ES-I3 (cell line): Measurements from ENCODE around the gene SNX32.
A peak's percentile ranks its signal among the peaks of the same experiment; 100 is the strongest.

Source experiments
- H3K36me3 ChIP-seq: 2 replicates; pipeline ENCODE4 v1.6.1; 2013; ENCODE audit warnings: mild to moderate bottlenecking, low read length, control low read depth, moderate library complexity; ENCODE audit not compliant: insufficient read depth
- H3K4me1 ChIP-seq: 2 replicates; pipeline ENCODE4 v1.6.1; 2013; ENCODE audit warnings: mild to moderate bottlenecking, control low read depth, low read length; ENCODE audit not compliant: insufficient read depth
- H3K9ac ChIP-seq: 2 replicates; pipeline ENCODE4 v1.6.1; 2013; ENCODE audit warnings: low read depth, mild to moderate bottlenecking, low read length, moderate library complexity
- H3K9me3 ChIP-seq: 2 replicates; pipeline ENCODE4 v1.6.1; 2013; ENCODE audit warnings: mild to moderate bottlenecking, low read length, moderate library complexity; ENCODE audit not compliant: control insufficient read depth, insufficient read depth

The SNX32 gene

GRCh38 chr11:65862191-65862735, 28.5 kb downstream of the SNX32 start:
- H3K4me1 ChIP-seq = no peaks in the 10 kb centered on the region; the same call in 1 of the 2 replicates
- no peak overlapping the region for H3K9ac ChIP-seq
- peaks cover 7% of the 10 kb centered on the region for H3K36me3 ChIP-seq

DNA sequence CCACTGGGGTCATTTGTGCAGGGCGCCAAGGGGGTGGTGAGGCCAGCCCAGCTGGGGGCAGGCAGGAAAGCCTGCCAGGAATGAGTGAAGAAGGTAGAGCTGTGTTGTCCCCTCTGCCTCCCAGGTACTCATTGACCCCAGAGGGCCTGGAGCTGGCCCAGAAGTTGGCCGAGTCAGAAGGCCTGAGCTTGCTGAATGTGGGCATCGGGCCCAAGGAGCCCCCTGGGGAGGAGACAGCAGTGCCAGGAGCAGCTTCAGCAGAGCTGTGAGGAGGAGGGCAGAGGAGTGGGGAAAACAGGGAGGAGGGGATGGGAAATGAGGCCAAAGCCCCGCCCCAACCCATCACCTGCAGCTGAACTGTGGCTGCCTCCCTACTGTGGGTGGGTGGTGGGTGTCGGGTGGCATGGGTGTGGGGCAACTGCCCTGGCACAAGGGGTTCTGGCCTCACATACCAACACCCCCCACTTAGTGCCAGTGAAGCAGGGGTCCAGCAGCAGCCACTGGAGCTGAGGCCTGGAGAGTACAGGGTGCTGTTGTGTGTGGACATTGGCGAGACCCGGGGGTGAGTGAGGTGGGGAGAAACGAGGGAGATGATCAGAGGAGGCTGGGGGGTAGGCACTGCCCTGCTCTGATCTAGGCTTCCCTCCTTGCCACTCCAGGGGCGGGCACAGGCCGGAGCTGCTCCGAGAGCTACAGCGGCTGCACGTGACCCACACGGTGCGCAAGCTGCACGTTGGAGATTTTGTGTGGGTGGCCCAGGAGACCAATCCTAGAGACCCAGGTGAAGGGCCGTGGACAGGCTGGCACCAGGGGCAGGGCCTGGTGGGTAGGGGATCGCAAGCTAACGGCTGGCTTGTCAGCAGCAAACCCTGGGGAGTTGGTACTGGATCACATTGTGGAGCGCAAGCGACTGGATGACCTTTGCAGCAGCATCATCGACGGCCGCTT, 29.5 kb downstream of the SNX32 start:
- H3K36me3 ChIP-seq = peaks cover 7% of the 10 kb centered on the region

More at GRCh38 chr11:65862191-65862735, 28.5 kb downstream of the SNX32 start:
- no peaks in the 10 kb centered on the region for H3K9me3 ChIP-seq

DNA sequence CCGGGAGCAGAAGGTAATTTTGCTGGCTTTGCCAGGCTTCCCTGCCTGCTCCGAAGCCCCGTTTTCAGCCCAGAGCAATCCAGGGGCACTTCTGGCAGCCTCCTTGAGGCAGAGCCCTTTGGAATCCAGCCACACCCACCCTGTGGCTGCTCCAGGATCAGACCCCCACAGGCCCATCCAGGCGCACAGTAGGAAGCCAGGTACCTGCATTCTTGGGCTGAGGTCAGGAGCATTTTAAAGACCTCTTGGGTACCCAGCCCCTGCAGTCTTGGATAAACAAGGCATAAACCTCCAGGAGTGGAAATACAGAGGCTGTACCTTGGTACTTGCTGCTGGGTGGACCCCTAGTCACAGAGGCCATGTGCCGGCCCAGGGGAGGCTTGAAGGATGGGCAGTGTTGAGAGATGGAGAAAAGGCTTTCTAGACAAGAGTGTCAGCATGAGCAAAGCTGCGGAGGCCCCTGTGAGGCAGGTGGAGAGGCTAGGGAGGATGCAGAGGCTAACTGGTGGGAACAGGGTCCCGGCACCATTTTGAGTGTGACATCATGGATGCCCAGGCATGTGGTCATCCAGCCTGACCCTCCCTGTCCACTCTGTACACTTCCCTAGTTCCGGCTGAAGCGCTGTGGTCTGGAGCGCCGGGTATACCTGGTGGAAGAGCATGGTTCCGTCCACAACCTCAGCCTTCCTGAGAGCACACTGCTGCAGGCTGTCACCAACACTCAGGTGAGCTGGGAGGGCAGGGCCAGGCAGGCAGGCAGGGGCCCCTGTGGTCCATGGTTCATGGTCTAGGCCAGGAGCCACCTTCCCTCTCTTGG, 30.3 kb downstream of the SNX32 start:
- Histone ChIP-seq H3K9me3 (no peaks in the 10 kb centered on the region), H3K4me1 (no peaks in the 10 kb centered on the region; the same call in 1 of the 2 replicates), H3K9ac (no peak overlapping the region), H3K36me3 (peaks cover 8% of the 10 kb centered on the region)

More for the DNA sequence above, 29.5 kb downstream of the SNX32 start:
- no peaks in the 10 kb centered on the region; the same call in 1 of the 2 replicates for H3K4me1 ChIP-seq
- H3K9me3 ChIP-seq = no peaks in the 10 kb centered on the region
- H3K9ac ChIP-seq = no peak overlapping the region

DNA sequence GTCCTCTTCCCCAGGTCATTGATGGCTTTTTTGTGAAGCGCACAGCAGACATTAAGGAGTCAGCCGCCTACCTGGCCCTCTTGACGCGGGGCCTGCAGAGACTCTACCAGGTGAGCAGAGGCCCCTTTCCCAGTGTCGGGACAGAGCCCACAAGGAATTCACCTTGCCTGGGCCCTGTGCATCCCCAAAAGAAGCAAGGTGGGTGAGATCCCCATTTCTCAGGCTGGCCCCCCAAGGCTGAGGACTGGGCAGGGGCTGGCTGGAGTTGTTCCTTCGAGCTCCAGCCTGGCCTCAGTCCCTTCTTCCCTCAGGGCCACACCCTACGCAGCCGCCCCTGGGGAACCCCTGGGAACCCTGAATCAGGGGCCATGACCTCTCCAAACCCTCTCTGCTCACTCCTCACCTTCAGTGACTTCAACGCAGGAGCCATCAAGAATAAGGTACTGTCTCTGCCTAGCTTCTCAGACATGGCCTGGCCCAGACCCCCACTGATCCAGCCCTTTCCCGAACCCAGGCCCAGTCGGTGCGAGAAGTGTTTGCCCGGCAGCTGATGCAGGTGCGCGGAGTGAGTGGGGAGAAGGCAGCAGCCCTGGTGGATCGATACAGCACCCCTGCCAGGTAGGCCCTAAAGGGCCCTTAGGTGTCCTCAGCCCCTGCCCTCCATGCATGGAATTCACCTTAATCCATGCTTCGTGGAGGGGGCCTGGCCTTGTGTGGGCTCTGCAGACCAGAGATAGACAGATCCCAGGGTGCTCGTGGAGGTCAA, 31.1 kb downstream of the SNX32 start:
- Histone ChIP-seq H3K4me1 (no peaks in the 10 kb centered on the region; the same call in 1 of the 2 replicates), H3K9ac (no peak overlapping the region), H3K9me3 (no peaks in the 10 kb centered on the region), H3K36me3 (peaks cover 12% of the 10 kb centered on the region)

GRCh38 chr11:65865550-65866172, 31.9 kb downstream of the SNX32 start:
- H3K9me3 ChIP-seq = no peaks in the 10 kb centered on the region
- no peaks in the 10 kb centered on the region; the same call in 1 of the 2 replicates for H3K4me1 ChIP-seq
- H3K36me3 ChIP-seq = peaks cover 12% of the 10 kb centered on the region

GRCh38 chr11:65866509-65867283, 32.9 kb downstream of the SNX32 start:
- Histone ChIP-seq H3K9me3 (no peaks in the 10 kb centered on the region), H3K9ac (no peak overlapping the region), H3K36me3 (peaks cover 12% of the 10 kb centered on the region; the same call in 1 of the 2 replicates), H3K4me1 (no peaks in the 10 kb centered on the region)

More at GRCh38 chr11:65865550-65866172, 31.9 kb downstream of the SNX32 start:
- H3K9ac ChIP-seq = no peak overlapping the region

DNA sequence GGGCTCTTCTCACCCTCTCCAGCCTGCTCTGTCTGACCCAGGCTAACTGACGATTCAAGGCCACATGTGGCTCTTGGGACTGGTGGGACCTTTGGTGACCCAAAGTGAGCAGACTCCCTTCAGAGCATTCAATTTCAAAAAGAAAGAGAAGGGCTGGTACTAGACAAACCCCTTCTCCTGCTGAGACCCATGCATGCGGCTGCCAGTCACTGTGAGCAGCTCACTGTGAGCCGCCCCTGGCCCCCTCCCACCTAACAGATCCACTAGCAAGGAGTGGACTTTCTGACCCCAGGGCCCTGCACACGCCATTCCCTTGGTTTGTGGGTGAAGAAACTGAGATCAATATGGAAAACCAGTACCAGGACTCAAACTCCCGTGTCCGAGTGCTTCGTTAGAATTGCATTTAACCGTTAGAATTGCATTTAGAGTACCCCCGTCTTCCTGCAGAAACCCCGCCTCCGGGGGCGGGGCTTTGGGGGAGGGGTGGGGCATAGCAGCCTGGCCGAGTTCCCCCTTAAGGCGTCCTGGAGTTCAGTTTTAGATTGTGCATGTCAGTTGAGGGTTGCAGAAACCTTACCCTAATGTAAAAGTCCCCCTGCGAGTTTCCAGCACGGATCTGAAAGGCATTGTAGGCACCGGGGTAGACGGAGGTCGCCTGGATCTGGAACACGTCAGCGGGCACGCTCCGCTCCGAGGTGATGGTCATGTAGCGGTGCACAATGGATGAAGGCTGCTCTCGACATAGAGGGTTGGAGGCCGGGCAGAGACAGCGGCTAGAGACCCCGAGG, 33.7 kb downstream of the SNX32 start:
- peak overlapping the region; percentile 46; the same call in 1 of the 2 replicates for H3K9ac ChIP-seq
- H3K4me1 ChIP-seq = no peaks in the 10 kb centered on the region
- H3K36me3 ChIP-seq = peaks cover 12% of the 10 kb centered on the region; the same call in 1 of the 2 replicates
- no peaks in the 10 kb centered on the region for H3K9me3 ChIP-seq

- peak overlapping the region; percentile 46; the same call in 1 of the 2 replicates for H3K9ac ChIP-seq
- no peaks in the 10 kb centered on the region for H3K4me1 ChIP-seq
- H3K36me3 ChIP-seq = peaks cover 12% of the 10 kb centered on the region; the same call in 1 of the 2 replicates
- H3K9me3 ChIP-seq = no peaks in the 10 kb centered on the region
These were observed 34.4 kb downstream of the SNX32 start for GRCh38 chr11:65868076-65868667.

DNA sequence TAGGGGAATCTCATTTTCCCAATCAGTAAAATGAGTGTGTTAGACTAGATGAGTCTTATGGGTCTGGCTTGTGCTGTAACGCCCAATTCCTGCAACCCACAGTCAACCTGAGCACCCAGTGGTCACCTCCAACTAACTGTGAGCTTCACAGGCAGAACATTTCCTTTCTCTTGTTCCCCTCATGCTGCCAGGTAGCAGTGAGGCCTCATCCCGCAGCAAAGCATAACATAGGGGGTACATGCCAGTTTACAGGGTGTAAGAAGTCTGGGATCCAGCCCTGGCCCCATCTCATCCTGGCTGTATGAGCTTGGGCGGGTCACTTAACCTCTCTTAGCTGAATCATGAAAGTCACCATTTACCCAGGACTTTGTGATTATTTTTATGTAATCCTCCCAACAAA, 35.1 kb downstream of the SNX32 start:
- Histone ChIP-seq H3K9ac (no peak overlapping the region), H3K9me3 (no peaks in the 10 kb centered on the region), H3K36me3 (peaks cover 10% of the 10 kb centered on the region; the same call in 1 of the 2 replicates), H3K4me1 (no peaks in the 10 kb centered on the region)

GRCh38 chr11:65869643-65870306, 36.0 kb downstream of the SNX32 start:
- Histone ChIP-seq H3K9me3 (no peaks in the 10 kb centered on the region), H3K36me3 (peaks cover 8% of the 10 kb centered on the region; the same call in 1 of the 2 replicates), H3K4me1 (no peaks in the 10 kb centered on the region), H3K9ac (no peak overlapping the region)

GRCh38 chr11:65870307-65870658, 36.5 kb downstream of the SNX32 start:
- no peaks in the 10 kb centered on the region for H3K9me3 ChIP-seq
- H3K36me3 ChIP-seq = peaks cover 6% of the 10 kb centered on the region; the same call in 1 of the 2 replicates
- H3K9ac ChIP-seq = no peak overlapping the region
- H3K4me1 ChIP-seq = no peaks in the 10 kb centered on the region
